Measurements from ENCODE around the gene COX8A.

The COX8A gene

DNA sequence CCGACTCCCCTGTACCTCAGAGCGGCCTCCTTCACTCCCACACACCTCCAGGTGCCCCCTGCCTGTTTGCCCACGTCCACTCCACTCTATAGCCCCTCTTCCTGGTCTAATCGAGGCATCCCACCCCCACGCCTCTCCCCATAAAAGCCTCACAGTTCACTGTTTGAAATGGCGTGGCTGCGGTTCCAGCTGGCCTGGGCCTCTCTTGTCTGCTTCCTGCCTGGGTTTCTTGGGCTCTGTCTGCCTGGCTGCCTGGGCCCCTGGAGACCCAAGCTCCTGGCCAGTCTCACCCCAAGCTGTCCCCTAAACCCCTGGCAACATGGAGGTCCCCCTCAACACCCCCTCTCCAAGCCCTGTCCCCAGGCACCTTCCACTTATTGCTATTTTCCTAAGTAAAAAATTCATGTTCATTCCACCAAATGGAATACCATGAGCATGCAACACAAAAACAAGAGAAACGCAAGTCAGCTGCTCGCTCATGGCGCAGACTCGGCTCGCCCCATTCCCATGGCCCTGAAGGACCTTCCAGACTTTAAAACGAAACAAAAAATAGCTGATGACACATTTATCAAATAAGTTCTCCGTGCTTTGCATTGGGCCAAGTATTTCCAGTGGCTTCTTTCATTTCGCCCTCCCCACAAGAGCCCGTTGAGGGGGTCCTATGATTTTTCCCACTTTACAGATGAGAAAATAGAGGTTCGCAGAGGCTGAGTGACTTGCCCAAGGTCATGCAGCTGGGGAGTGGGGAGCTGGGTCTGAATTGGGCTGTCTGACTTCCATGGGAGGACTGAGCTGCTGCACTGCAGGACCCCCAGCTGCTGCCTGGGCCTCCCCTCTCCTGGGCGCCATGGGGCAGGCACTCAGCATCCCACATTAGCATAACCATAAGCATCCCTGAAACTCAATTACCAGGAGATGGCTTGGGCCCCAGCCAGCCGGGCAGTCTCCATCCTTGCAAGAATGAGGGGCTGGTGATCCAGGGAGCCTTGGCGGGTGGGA lies 49.6 kb downstream of the COX8A start:
- DNase-seq, result no peak

DNA sequence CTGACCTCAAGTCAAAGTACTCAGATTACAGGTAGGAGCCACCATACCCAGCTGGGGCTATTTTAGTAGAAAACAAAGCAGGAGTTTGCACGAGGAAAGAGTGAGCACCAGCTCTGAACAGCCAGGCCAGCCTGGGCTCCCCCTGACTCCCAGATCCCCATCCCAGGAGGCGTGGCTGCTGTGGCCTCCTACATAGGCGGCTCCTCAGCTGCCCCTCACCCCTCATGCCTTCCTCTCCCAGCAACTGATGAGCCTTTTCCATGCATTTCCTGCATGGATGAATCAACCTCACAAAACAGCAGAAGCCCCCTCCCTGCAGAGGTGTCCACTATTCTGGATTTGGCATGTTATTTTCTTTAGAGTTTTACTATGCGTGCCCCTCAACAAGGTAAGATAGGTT lies 50.8 kb downstream of the COX8A start:
- no peak for DNase-seq

Data from GDM1 (cell line).